Measurements from ENCODE around the gene PAH. TPM values are rescaled to one million over a fixed set of nuclear protein-coding genes. Genes with fewer than 3 reads are reported as not detected.

PAH gene
- total RNA-seq, 4 donors from 2014 or later = not detected

GRCh38 chr12:102921240-102921639 lies 4.2 kb upstream of the PAH start:
- intact Hi-C loops (cut with DNase I) = no loop called here
- no peak overlapping the region for H3K4me3 ChIP-seq
- H3K9me3 ChIP-seq = no peaks in the 10 kb centered on the region
- no peaks in the 10 kb centered on the region for H3K36me3 ChIP-seq
- H3K27ac ChIP-seq (replicated peaks in 1 of 4) = no peak overlapping the region
- peaks cover 0 to 6% (median 5%) of the 10 kb centered on the region in 4 donors for H3K4me1 ChIP-seq
- no peak for DNase-seq (ENCODE audit: extremely low spot score)
- TF ChIP-seq POLR2A (IDR thresholded peaks at IDR 0.05; ENCODE audit: low read depth) (no peak), CTCF (IDR thresholded peaks at IDR 0.05) (no peak), EP300 (IDR thresholded peaks at IDR 0.05) (no peak), POLR2AphosphoS5 (IDR thresholded peaks at IDR 0.05) (no peak)
- peaks cover 0 to 23% (median 3%) of the 10 kb centered on the region in 4 donors for H3K27me3 ChIP-seq

DNA sequence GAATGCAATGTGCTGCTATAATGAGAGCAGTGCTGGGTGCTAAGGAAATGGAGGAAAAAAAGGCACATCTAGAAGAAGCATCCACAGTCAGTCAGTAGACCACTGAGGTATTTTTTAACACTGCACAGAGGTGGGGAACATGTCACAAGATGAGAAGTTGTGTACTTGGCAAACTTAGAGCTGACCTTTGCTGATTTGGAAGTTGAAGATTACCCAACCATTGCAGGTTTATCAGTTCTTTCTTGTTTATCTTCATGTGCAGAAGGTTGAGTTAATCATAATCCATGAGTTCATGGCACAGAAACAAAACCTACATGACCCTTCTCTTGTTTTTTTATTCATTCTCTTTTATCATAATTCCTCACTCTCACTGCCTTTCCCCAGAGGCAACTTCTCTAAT lies 3.2 kb upstream of the PAH start:
- Histone ChIP-seq H3K4me3 (no peak overlapping the region), H3K27ac (replicated peaks in 1 of 4) (no peak overlapping the region), H3K27me3 (peaks cover 0 to 23% (median 3%) of the 10 kb centered on the region in 4 donors), H3K9me3 (no peaks in the 10 kb centered on the region), H3K36me3 (no peaks in the 10 kb centered on the region), H3K4me1 (peaks cover 0 to 6% (median 5%) of the 10 kb centered on the region in 4 donors)
- TF ChIP-seq EP300 (IDR thresholded peaks at IDR 0.05) = no peak
- no peak for TF ChIP-seq POLR2A (IDR thresholded peaks at IDR 0.05; ENCODE audit: low read depth)
- intact Hi-C loops (cut with DNase I) = no loop called here
- DNase-seq (ENCODE audit: extremely low spot score) = no peak

DNA sequence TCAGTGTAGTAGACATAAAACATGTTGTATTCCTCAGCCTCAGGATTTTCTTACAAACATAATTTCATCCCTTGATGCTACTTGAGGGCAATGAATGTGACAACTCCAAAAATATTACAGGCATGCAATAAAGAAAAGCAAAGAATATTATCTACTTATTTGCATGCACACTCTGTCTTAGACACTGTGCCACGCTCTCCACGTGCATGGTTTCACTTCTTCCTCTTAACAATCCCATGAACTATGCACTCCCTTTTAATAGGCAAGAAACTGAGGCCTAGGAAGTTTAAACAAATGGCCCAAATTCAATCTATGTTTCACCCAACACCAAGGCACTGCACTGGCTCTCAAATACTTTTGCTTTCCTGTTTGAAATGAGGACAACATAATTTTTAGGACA lies 1.8 kb upstream of the PAH start:
- H3K27me3 ChIP-seq = peaks cover 0 to 25% (median 3%) of the 10 kb centered on the region in 4 donors
- no peak overlapping the region for H3K27ac ChIP-seq (replicated peaks in 1 of 4)
- intact Hi-C loops (cut with DNase I) = no loop called here
- peaks cover 0 to 6% (median 5%) of the 10 kb centered on the region in 4 donors for H3K4me1 ChIP-seq
- 71% methylated on average over 2 of the region's 2 CpGs for WGBS
- no peak overlapping the region for H3K4me3 ChIP-seq
- H3K9me3 ChIP-seq = no peaks in the 10 kb centered on the region
- DNase-seq (ENCODE audit: extremely low spot score) = no peak
- TF ChIP-seq POLR2A (IDR thresholded peaks at IDR 0.05; ENCODE audit: low read depth) (no peak), CTCF (IDR thresholded peaks at IDR 0.05) (no peak), EP300 (IDR thresholded peaks at IDR 0.05) (no peak), POLR2AphosphoS5 (IDR thresholded peaks at IDR 0.05) (no peak)
- no peaks in the 10 kb centered on the region for H3K36me3 ChIP-seq

DNA sequence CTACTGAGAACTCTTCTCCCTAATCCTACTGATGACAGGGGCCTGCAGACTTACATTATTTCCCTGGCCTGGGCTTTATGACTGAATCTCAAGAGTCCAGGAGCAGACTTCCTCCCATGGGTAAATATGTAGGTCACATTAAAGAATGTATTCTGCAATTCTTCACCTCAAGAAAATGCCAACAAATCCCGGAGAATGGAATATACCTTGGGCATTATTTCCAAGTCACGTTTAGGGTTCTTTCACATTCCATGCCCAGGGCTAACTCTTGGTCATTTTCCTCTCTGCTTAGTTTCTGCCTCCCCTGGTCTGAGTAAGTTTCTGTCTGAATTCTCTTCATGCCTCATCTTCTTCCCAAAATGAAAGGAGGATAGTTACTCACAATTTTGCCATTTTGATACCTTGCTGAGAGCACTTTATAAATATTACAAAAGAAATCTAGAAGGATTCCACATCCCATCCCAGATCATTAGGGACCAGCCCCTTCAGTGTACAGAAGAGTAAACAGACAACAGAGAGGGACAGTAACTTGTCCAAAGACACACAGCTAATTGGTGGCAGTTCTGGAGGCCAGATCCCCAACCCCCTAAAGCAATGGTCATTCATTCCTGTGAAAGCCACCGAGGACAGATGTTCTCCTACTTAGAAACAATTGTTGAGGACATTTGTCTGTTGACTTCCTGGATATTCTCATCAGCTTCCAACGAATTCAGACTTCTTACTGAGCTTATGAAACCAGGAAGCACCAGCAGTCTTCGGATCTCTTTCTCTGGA lies 605 bp downstream of the PAH start:
- H3K4me1 ChIP-seq = peaks cover 0 to 6% (median 5%) of the 10 kb centered on the region in 4 donors
- no peak overlapping the region for H3K27ac ChIP-seq (replicated peaks in 1 of 4)
- no peaks in the 10 kb centered on the region for H3K36me3 ChIP-seq
- intact Hi-C loops (cut with DNase I) = no loop called here
- 55% methylated on average over 5 of the region's 5 CpGs for WGBS
- H3K4me3 ChIP-seq = no peak overlapping the region
- peaks cover 0 to 20% (median 3%) of the 10 kb centered on the region in 4 donors for H3K27me3 ChIP-seq
- H3K9me3 ChIP-seq = no peaks in the 10 kb centered on the region
- DNase-seq (ENCODE audit: extremely low spot score) = no peak
- TF ChIP-seq POLR2AphosphoS5 (IDR thresholded peaks at IDR 0.05) = no peak
- no peak for TF ChIP-seq POLR2A (IDR thresholded peaks at IDR 0.05; ENCODE audit: low read depth)
- TF ChIP-seq CTCF (IDR thresholded peaks at IDR 0.05) = no peak
- TF ChIP-seq EP300 (IDR thresholded peaks at IDR 0.05) = no peak

DNA sequence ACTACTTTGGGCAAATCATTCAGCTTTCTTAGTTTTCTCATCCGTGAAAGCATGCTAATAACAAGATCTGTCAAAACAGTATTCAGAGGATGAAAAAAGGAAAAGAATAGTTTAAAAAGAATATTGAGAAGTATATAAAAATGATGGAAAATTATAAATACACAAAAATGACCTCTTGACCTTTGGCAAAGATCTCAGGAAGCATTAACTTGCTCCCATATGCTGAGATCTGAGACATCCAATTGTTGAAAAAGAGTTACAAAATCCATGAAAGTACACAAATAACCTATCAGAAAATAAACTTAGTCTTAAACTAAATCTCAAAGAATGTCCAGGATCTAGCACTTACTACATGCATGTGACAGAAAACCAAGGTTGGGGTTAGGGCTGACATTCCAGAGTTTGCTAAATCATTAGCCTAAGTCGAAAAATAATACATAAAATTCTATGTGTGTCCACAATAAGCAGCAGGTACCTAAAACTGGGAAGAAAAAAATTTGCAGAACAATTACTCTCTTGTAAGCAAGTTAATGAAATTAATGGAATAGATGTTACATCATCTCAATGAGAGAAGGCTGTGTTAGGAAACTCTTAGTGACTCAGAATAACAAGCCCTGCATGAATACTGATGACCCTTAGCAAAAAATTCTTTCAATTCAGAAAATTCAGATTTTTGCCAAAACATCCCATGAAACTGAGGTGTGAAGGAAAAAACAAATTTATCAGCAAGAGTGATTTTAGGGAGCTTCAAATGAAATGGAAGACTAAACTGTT lies 3.4 kb downstream of the PAH start:
- H3K9me3 ChIP-seq = no peaks in the 10 kb centered on the region
- H3K36me3 ChIP-seq = no peaks in the 10 kb centered on the region
- intact Hi-C loops (cut with DNase I) = no loop called here
- H3K4me3 ChIP-seq = no peak overlapping the region
- H3K4me1 ChIP-seq = peaks cover 0 to 6% (median 5%) of the 10 kb centered on the region in 4 donors
- H3K27me3 ChIP-seq = peaks cover 0 to 27% (median 3%) of the 10 kb centered on the region in 4 donors
- no peak overlapping the region for H3K27ac ChIP-seq (replicated peaks in 1 of 4)
- TF ChIP-seq POLR2AphosphoS5 (IDR thresholded peaks at IDR 0.05) = no peak
- TF ChIP-seq EP300 (IDR thresholded peaks at IDR 0.05) = no peak
- TF ChIP-seq POLR2A (IDR thresholded peaks at IDR 0.05; ENCODE audit: low read depth) = no peak
- 55% methylated on average over 2 of the region's 2 CpGs for WGBS
- DNase-seq (ENCODE audit: extremely low spot score) = no peak

Data from esophagus muscularis mucosa (tissue), 4 donors.